ENCODE data around the gene CBR1.
"Not testable (repeated sequence)": the region's sequence is repeated elsewhere in the genome, so short reads cannot be mapped to it uniquely, and the experiment has no call there.

Gene CBR1

GRCh38 chr21:36098182-36098532 is 28.3 kb downstream of the CBR1 start:
- TF ChIP-seq CTCF (IDR thresholded peaks at IDR 0.05; ENCODE audit: low read depth, low read length) = no peak
- H3K4me3 ChIP-seq (ENCODE audit: low read depth, low read length) = no peak overlapping the region
- no peak for DNase-seq (ENCODE audit: low read depth, low spot score)
- in situ Hi-C loops (cut with HindIII; ENCODE audit: low sequenced_read_pairs) = no loop called here

- in situ Hi-C loops (cut with HindIII; ENCODE audit: low sequenced_read_pairs) = no loop called here
- DNase-seq (ENCODE audit: low read depth, low spot score) = no peak
- H3K4me3 ChIP-seq (ENCODE audit: low read depth, low read length) = no peak overlapping the region
- TF ChIP-seq CTCF (IDR thresholded peaks at IDR 0.05; ENCODE audit: low read depth, low read length) = no peak
These were observed 29.2 kb downstream of the CBR1 start for GRCh38 chr21:36099000-36099399.

GRCh38 chr21:36099695-36100211 is 29.9 kb downstream of the CBR1 start:
- in situ Hi-C loops (cut with HindIII; ENCODE audit: low sequenced_read_pairs); H3K4me3 ChIP-seq (ENCODE audit: low read depth, low read length); DNase-seq (ENCODE audit: low read depth, low spot score): not testable (repeated sequence)

GRCh38 chr21:36100971-36101641 is 31.3 kb downstream of the CBR1 start:
- TF ChIP-seq CTCF (IDR thresholded peaks at IDR 0.05; ENCODE audit: low read depth, low read length) = no peak
- no peak overlapping the region for H3K4me3 ChIP-seq (ENCODE audit: low read depth, low read length)
- DNase-seq (ENCODE audit: low read depth, low spot score) = no peak
- in situ Hi-C loops (cut with HindIII; ENCODE audit: low sequenced_read_pairs) = no loop called here

GRCh38 chr21:36103434-36103833 is 33.6 kb downstream of the CBR1 start:
- no peak for TF ChIP-seq CTCF (IDR thresholded peaks at IDR 0.05; ENCODE audit: low read depth, low read length)
- in situ Hi-C loops (cut with HindIII; ENCODE audit: low sequenced_read_pairs) = no loop called here
- no peak overlapping the region for H3K4me3 ChIP-seq (ENCODE audit: low read depth, low read length)
- DNase-seq (ENCODE audit: low read depth, low spot score) = no peak

- peak; percentile 58 for DNase-seq (ENCODE audit: low read depth, low spot score)
- peak; percentile 63 for TF ChIP-seq CTCF (IDR thresholded peaks at IDR 0.05; ENCODE audit: low read depth, low read length)
- in situ Hi-C loops (cut with HindIII; ENCODE audit: low sequenced_read_pairs) = no loop called here
- H3K4me3 ChIP-seq (ENCODE audit: low read depth, low read length) = peak overlapping the region; percentile 24
These were observed 34.8 kb downstream of the CBR1 start for GRCh38 chr21:36104317-36105300.

Measured in astrocyte of the spinal cord (primary cell).